Fibroblast of skin of back (primary cell): ENCODE data around the gene CDC25B.
"Not testable (repeated sequence)": the region's sequence is repeated elsewhere in the genome, so short reads cannot be mapped to it uniquely, and the experiment has no call there.

Experiments
- DNase-seq: peaks from one replicate; pipeline ENCODE4 v3.0.0-alpha.2; 2013

CDC25B gene

DNA sequence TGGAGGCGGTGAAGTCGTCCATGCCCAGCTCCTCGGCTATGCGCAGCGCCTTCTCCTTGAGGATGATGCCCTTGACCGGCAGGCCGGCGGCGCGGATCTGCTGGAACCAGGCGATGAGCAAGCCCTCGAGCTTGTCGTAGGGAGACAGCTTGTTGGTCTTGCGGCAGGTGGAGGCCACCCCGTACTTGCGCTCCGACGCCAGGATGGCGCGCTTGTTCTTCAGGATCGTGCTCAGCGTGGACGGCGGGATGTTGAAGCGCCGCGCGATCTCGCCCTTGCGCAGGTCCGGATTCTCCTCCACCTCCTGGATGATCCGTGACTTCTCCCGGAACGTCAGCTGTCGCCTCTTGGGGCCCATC lies 10.0 kb upstream of the CDC25B start:
- DNase-seq = peak; percentile 55

DNA sequence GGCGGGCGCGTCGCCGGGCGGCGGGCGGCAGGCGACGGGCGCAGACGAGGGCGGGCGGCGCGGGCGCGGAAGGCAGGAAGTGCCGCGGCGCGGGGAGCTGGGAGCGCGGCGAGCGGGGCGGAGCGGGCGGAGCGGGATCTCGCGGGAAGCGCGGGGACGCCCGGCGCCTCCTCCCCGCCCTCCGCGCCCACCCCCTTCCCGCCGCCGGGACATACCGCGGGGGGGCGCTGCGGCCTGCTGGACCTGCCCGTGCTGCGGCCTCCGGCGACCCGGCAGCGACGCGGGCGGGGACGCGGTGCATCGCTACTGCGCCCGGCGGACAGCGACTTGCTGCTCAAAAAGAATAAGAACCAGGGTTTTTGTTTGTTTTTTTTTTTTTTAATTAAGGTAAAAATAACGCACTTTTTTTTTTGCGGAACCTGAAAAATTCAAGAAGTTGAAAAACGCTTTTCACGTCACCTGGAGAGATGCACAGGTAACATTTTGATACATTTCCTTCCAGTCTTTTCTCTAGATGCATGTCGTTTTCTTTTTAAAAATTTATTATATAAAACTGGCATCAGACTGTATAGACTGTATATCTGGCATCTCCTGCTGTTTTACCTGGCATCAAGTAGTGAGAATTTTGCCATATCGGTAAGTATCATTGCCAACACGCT lies 9.3 kb upstream of the CDC25B start, which contains the start of gene CENPB:
Gene CENPB, minus strand, starts transcription at position 76 of the 659 bp plus-strand sequence. CDS start 257 bp downstream, outside the sequence.
- DNase-seq = peak; percentile 85

DNA sequence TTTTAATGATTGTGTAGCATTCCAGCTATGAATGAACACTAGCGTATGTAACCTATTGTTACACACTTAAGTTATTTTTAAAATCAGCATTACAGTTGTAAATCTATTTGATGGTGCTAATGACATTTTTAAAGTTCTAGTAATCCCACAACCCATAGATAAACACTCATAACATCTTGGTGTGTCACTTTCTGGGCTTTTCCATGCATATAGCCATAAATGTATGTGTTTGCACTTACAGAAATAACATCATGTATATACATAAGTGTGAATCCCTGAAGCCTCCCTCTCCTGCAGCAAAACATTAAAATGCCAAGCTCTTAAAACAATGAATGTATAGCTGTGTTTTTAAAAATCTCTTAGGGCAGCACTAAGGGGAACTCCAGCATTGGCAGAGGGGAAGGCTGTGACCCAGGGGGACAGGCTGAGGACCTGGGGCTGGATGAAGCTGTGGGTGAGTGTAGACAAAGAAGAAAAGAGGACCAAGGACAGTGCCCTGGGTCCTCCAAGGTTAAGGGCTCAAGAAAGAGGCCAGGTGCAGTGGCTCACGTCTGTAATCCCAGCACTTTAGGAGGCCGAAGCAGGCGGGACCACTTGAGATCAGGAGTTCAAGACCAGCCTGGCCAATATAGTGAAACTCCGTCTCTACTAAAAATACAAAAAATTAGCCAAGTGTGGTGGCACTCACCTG lies 8.6 kb upstream of the CDC25B start:
- DNase-seq = peak; percentile 33

DNA sequence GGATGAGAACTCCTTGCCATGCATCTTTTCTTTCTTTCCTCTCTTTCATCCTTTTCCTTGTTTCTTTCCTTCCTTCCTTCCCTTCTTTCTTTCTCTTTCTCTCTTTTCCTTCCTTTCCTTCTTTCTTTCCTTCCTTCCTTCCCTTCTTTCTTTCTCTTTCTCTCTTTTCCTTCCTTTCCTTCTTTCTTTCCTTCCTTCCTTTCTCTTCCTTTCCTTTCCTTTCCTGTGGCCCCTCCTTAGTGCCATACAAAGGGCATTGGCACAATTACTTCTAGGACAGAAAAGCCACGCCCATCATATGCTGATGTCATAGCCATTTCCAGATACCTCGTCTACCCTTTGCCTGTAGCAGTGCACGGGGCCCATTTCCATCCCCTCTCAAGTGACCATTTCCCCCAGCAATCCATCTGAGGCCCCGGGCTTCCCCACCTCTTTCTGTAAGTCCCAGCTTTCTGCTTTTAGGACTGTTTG lies 7.4 kb upstream of the CDC25B start:
- no peak for DNase-seq

DNA sequence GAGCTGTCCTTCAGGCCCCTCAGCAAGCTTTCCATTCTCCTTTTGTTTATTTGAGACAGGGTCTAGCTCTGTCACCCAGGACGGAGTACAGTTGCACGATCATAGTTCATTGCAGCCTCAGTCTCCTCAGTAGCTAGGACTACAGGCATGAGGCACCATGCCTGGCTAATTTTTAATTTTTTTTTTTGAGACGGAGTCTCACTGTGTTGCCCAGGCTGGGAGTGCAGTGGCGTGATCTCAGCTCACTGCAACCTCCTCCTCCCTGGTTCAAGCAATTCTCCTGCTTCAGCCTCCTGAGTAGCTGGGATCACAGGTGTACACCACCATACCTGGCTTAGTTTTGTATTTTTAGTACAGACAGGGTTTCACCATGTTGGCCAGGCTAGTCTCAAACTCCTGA lies 6.9 kb upstream of the CDC25B start:
- DNase-seq = not testable (repeated sequence)

DNA sequence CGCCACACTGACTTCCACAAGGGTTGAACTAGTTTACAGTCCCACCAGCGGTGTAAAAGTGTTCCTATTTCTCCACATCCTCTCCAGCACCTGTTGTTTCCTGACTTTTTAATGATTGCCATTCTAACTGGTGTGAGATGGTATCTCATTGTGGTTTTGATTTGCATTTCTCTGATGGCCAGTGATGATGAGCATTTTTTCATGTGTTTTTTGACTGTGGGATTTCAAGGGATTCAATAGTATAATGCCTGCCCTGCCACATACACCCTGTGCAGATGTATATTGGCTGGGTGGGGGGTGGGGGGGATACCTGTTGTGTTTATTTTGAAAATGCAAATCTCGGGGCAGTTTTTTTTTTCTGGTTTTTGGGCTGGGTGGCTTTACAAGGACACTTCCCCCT lies 1.9 kb upstream of the CDC25B start:
- DNase-seq = not testable (repeated sequence)

DNA sequence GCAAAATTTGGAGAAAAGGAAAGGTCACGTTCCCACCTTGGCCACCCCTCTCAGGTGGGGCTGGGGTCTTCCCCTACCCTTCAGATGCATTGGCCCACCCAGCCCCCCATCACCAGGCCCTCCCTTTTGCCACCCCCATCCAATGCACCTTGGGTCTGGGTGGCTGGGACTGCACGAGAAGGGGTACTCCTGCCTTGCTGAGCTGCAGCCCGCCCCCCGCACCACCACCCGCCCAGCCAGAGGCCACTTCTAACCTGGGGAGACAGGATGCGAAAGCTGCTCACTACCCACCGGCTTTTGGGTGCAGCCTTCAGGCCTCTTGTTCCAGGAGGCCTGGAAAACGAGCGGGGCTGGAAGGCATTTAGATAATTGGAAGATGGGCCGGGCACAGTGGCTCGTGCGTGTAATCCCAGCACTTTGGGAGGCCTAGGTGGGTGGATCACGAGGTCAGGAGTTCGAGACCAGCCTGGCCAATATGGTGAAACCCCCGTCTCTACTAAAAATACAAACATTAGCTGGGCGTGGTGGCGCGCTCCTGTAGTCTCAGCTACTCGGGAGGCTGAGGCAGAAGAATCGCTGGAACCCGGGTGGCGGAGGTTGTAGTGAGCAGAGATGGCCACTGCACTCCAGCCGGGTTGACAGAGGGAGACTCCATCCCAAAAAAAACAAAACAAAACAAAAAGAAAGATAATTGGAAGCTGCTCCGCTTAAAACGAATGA lies 1.2 kb upstream of the CDC25B start:
- DNase-seq = no peak

DNA sequence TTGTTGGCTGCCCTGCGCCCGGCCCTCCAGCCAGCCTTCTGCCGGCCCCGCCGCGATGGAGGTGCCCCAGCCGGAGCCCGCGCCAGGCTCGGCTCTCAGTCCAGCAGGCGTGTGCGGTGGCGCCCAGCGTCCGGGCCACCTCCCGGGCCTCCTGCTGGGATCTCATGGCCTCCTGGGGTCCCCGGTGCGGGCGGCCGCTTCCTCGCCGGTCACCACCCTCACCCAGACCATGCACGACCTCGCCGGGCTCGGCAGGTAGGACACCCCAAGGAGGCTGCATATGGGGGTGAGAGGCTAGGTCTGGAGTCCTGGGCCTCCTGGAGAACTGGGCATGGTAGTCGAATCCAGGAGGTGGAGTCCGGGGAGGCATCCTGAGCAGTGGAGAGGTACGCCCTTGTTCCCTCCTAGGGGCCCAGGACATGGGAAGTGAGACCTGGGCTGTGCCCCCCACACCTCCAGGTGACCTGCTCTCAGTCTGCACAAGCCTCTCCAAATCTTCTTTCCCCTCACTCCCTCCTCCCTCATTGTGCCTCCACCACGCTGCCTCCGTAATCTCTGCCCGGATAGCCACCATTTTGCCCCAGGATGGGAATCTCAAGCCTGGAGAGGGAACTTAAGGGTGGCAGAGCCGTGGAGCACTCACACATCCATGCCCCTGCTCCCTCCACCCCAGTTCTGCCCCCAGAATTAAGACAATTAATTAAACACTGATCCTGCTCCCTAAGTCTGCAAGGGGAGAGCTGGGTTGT lies 541 bp downstream of the CDC25B start:
- no peak for DNase-seq

DNA sequence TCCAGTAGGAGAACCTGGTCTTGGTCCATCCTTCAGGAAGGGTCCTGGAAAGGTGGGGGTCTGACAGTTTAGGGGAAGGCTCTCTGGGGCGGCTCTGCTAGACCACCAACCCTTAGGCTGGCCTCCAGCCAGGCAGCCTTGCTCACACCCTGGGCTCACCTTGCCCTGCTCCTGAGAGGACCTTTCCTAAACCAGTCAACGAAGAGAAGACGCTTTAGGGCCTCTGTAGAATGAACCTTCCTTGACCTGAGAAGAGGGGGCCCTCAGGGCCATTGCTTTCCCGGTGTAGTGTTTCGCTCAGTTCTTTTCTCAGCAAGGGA lies 1.1 kb downstream of the CDC25B start:
- DNase-seq = no peak

DNA sequence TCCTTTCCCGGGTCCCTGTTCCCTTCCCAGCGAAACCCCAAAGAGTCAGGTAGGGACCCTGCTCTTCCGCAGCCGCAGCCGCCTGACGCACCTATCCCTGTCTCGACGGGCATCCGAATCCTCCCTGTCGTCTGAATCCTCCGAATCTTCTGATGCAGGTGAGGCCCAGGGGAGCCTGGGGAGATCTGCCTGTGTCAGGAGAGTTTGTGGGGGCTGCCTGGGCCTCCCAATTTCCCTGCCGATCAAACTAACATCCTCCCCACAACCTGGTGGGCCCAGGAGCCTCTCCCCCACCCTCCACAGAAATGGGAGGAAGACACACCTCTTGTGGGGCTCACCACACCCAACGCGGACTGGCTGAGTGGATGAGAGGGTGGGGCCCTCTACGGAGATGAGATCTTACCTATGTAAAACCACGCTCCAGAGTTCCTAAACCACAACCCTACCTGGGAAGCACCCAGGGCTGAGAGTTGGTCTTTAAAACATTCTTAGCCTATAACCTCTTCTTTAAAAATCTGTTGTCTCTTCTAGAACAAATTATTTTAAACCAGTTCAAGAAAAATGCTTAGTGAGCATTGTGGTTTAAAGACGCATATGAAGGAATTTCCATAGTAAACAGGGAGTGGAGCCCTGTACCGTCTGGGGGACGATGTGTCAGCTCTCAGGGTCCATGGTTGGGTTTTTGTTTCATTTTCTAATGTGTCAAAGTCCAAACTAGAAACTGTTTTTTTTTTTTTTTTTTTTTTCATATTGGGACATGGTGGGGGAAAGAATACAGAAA lies 1.7 kb downstream of the CDC25B start:
- peak; percentile 55 for DNase-seq

DNA sequence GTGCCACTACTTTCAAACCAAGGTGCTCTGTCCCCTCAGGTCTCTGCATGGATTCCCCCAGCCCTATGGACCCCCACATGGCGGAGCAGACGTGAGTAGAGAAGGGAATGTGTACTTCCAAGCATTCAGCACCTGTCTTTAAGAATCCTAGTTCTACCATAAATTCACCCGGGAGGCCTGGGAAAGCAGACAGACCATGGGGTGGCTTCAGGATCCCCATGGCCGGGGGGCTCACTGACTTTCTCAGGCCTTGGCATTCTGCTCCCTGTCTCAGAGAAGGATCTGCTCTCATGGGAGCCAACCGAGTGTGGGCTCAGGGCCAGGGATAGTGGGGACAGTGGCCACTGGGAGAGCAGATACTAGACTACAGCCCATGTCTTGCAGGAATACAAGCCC lies 2.3 kb downstream of the CDC25B start:
- DNase-seq = no peak

DNA sequence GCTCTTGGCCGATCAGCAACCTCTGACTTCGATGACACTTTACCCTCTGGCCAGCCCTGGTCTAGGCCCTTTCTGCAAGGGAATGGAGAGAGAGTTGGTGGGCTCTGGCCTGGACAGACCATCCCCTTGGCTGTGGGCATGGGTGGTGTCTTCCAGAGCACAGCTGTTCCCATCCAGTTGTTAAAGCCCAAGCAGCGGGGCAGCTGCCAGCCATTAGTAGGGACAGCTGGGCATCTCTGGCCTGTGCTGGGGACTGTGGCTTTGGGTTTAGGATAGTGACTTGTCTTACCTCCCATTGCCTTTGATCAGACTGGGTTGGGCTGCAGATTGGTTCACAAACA lies 2.8 kb downstream of the CDC25B start:
- DNase-seq = no peak

DNA sequence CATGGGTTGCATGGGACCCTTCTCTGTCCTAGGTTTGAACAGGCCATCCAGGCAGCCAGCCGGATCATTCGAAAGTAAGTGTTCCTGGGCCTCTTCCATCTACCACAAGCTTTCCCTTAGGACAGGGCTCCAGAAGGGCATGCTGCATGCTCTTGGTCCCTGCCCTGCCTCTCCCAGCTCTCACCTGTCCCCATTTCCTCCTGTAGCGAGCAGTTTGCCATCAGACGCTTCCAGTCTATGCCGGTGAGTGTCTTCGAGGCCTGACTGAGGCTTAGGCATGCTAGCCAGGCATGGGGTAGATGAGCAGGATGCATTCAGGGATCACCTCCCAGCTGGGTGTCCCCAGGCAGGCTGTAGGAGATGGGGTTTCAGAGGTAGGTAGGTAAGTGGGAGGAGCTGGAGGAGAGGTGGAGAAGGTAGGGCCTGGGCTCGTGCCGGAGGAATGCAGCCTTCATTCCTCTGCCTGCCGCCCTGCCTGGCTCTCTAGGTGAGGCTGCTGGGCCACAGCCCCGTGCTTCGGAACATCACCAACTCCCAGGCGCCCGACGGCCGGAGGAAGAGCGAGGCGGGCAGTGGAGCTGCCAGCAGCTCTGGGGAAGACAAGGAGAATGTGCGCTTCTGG lies 4.3 kb downstream of the CDC25B start:
- no peak for DNase-seq

DNA sequence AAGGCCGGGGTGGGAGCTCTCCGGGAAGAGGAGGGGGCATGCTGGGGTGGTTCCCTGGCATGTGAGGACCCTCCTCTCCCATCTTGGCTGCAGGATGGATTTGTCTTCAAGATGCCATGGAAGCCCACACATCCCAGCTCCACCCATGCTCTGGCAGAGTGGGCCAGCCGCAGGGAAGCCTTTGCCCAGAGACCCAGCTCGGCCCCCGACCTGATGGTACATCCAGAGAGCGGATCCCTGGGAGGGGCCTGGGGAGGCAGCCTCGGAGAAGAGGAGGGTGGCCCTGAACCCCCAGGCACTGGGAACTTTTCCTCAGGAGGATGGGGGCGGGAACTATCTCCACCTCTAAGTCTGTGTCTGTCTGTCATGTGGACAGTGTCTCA lies 4.8 kb downstream of the CDC25B start:
- DNase-seq = no peak

DNA sequence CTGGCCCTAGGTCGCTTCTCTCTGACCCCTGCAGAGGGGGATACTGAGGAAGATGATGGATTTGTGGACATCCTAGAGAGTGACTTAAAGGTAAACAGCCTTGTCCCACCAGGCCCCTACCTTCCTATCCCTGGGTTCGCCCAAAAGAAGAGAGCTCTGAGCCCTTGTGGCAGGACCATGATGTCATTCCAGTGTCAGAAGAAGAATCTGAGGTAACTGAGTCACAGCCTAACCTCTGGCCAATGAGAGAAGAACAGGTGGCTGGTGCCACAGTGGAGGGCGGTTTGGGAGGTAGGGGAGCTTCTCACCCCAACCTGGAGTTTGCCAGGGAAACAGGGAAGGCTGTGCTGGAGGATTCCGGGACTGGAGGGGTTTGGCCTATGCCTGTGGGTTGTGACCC lies 5.2 kb downstream of the CDC25B start:
- DNase-seq = no peak

DNA sequence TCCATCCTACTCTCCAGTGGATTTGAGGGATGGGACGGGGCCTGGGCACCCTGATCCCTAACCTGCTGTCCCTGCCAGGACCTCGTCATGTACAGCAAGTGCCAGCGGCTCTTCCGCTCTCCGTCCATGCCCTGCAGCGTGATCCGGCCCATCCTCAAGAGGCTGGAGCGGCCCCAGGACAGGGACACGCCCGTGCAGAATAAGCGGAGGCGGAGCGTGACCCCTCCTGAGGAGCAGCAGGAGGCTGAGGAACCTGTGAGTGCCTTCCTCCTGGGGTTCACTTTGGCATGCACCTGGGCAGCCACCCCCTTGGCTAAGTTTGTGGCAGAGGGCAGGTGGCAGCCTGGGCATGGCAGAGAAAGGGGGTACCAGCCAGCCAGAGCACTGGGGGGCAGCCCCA lies 5.7 kb downstream of the CDC25B start:
- DNase-seq = no peak

DNA sequence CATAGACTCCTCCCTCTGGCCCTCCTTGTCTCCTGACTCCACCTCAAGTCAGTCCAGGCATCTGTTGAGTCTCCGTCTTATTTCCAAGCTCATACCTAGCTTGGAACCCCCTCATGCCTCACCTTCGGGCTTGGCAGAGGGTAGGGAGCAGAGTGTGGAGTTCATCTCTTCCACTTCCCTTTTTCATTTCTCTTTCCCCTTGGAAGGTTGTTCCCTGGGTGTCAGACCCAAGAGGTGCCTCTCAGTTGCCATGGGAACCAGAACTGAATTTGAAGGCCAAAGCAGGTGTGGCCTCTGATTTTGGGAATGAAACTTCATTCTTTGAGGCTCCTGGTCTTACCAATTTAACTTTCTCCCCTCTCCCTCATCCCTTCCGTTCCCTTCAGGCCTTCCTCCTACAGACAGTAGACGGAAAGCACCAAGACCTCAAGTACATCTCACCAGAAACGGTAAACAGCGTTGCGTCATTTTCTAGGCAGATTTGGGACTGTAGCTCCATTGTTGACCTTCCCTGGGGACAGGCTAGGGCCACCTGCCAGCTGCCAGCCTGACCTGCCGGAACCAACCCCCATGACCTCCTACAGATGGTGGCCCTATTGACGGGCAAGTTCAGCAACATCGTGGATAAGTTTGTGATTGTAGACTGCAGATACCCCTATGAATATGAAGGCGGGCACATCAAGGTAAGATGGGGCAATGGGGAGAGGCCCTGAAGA lies 6.6 kb downstream of the CDC25B start:
- no peak for DNase-seq

DNA sequence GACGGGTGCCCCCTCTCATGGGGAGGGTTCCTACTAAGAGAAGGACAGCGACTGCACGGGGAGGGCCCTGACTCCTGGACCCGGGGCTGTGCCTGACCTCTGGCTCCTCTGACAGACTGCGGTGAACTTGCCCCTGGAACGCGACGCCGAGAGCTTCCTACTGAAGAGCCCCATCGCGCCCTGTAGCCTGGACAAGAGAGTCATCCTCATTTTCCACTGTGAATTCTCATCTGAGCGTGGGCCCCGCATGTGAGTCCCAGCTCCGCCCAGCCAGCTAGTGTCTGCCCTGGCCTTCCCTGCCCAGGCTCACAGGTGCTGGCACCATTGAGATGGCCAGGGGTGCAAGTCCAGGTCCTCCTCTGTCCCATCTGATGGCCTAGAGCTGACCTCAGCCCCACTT lies 7.2 kb downstream of the CDC25B start:
- DNase-seq = no peak

DNA sequence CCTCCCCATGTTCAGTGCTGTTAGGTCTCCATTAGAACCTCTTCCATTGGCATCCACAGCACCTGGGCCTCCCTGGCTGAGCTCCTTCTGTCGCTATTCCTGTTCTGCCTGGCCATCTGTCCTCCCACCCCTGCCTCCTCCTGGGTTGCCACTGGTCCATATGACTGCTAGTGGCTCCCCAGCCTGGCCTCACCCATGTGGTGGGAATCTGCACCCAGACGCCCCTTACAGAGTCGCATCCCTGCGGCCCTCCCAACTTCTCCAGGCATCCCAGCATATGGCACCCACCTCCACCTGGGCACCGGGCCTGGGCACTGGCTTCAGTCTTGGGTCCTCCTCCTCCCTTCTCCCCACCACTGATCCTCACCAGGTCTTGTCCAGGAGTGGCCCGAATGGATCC lies 7.7 kb downstream of the CDC25B start:
- no peak for DNase-seq

DNA sequence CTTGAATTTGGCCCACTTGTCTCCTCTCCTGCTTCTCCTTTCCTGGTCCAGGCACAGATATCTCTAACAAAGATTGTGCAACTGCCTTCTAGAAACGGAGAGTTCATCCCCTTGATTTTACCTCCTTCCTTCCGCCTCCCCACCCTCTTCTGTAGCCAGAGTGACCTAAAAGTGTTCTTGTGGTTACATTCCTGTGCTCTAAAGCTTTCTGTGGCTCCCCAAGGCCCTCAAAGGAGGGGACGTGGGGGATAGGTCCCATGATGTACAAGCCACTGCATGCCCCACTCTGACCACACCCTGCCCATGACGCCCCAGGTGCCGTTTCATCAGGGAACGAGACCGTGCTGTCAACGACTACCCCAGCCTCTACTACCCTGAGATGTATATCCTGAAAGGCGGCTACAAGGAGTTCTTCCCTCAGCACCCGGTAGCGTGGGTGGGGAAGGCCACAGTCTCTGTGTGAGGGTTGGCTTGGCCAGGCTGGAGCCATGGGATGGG lies 8.2 kb downstream of the CDC25B start:
- no peak for DNase-seq

DNA sequence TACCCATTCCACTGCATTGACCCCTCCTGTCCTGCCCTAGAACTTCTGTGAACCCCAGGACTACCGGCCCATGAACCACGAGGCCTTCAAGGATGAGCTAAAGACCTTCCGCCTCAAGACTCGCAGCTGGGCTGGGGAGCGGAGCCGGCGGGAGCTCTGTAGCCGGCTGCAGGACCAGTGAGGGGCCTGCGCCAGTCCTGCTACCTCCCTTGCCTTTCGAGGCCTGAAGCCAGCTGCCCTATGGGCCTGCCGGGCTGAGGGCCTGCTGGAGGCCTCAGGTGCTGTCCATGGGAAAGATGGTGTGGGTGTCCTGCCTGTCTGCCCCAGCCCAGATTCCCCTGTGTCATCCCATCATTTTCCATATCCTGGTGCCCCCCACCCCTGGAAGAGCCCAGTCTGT lies 8.7 kb downstream of the CDC25B start:
- DNase-seq = no peak
